Right lobe of liver (tissue), 4 donors: ENCODE data around the gene ZPLD1.

ENCODE experiments used
- CTCF ChIP-seq, 4 donors: fragments of 200-600 bp in 3 of 4; fragments of 450-650 bp in 1 of 4; IDR thresholded peaks; one replicate each; pipeline versions ENCODE4 v1.5.1 to v1.8.0; 2016 to 2022; ENCODE audit warnings: antibody characterized with exemption in 4 of 4, mild to moderate bottlenecking in 2 of 4
- POLR2A ChIP-seq: fragments of 450-650 bp; IDR thresholded peaks from one replicate; pipeline ENCODE4 v1.6.1; 2017; ENCODE audit warnings: antibody characterized with exemption, mild to moderate bottlenecking
- donor health status: DM: no; HTN: no; CAD: no.
- donor health status: DM: no; HTN: no; CAD: no.
- donor health status: DM: no; HTN: yes; CAD: no.

GRCh38 chr3:102510663-102511062 lies 75.8 kb downstream of the ZPLD1 start:
- no peak for TF ChIP-seq CTCF (IDR thresholded peaks at IDR 0.05)
- TF ChIP-seq POLR2A = no peak
